GM19328 (cell line): ENCODE results near the gene ESYT2.

Experiments used
- ATAC-seq: cut with Tn5 transposase; IDR thresholded peaks from one replicate; pipeline ENCODE4 v1.9.1; 2021; ENCODE audit warnings: mild to moderate bottlenecking, moderate library complexity; ENCODE audit not compliant: unreplicated experiment

Gene ESYT2

DNA sequence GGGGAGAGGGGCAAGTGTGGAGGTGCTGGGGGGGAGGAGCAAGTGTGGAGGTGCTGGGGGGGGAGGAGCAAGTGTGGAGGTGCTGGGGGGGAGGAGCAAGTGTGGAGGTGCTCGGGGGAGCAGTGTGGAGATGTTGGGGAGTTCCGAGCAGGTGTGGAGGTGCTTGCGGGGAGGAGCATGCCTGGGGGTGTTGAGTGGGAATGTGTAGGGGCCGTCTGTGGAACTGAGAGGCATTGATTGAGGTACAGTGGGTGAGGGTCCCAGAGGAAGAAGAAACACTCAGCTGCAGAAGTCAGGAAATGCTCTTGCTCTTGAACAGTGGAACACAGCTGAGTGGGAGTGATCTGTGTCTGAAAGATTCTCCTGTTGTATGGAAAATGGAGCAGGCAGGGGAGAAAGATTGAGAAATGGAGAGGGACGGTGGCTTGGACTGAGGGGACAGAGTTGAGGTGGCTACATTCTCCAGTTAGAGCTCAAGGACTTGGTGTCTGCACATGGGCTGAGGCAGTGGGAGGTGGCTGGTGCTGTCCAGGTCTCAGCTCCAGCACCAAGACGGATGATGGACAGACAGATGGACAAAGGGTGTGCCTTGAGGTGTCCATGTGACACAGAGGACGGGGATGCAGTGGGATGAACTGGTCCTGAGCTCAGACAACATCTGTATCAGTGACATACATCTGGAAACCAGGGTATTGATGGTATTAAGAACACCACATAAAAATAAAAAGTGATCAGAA, 99.5 kb downstream of the ESYT2 start:
- ATAC-seq, result no peak

GRCh38 chr7:158728911-158729645, 100.2 kb downstream of the ESYT2 start:
- ATAC-seq, result no peak

DNA sequence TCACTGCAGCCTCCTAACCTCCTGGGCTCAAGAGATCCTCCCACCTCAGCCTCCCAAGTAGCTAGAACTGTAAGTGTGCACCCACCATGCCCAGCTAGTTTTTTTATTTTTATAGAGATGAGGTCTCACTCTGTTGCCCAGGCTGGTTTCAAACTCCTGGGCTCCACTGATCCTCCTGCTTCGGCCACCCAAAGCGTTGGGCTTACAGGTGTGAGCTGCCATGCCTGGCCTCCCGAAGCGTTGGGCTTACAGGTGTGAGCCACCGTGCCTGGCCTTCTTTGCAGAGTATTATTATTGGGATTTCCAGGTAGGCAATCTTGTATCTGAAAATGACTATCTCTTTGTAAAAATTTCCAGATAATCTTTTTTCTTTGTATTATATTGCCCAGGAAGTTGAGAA, 101.6 kb downstream of the ESYT2 start:
- ATAC-seq, result no peak

GRCh38 chr7:158726277-158726807, 103.0 kb downstream of the ESYT2 start:
- no peak for ATAC-seq

- no peak for ATAC-seq
Observed at GRCh38 chr7:158725506-158725800, 103.9 kb downstream of the ESYT2 start.

- ATAC-seq, result no peak
Observed at GRCh38 chr7:158724658-158725505, 104.4 kb downstream of the ESYT2 start.

GRCh38 chr7:158723714-158724385, 105.5 kb downstream of the ESYT2 start:
- ATAC-seq, result no peak

DNA sequence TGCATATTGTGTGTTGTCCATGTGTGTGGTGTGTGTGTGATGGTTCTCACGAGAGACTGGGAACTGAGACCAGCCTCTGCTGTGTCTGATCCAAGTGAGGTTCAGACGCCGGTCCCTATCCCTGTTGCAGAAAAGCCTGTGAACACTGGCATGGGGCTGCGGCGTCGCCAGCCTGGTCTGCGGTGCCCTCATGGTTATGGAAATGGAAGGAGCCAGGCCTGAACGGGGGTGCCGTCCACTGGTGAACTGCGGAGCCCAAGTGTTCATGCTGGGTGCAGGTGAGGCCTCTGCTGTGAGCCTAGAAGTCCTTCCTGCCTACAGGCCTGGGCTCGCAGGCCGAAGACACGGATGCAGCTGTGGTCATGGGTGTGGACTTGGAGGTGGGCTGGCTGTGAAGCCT, 106.0 kb downstream of the ESYT2 start:
- ATAC-seq, result no peak

DNA sequence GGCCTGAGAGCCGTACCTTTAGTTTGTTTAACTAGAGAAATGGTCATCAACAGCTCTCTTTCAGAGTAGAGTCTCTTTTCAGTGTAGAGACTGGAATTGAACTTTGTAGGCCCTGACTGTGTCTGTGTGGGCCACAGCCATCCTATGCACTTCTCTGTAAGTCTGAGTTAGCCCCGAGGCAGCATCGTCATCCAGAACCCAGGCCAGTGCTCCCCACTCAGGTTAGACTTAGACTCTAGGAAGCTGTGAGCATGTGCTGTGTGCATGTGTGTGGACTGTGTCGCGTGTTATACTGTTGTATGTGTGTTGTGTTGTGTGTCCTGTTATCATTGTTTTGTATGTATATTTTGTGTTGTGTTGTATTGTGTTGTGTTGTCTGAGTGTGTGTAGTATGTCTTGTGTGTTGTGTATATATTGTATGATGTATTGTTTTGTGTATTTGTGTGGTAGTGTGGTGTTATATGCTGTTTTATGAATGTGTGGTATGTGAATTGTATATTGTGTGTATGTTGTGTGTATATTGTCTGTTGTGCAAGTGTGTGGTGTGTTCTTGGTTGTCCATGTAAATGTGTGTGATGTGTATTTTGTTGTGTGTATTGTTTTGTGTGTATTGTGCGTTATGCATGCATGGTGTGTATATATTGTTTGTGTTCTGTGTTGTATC, 106.6 kb downstream of the ESYT2 start:
- ATAC-seq, result no peak

DNA sequence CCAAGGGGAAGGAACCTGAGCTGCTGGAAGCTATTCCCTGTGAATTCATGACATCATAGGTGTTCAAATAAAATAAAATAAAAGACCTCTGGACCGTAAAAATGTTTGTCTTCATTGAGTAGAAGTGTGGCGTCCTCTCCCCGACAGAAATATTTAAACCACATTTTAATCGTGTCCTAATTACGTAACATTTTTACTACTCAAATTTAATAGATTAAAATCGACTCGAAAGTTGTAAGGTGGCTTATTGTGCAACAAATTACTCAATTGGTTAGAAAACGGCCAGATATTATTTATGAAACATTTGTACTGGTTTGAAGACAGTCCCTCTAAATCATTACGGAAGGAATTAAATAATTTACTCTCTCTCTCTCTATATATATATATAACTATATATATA, 109.2 kb downstream of the ESYT2 start:
- no peak for ATAC-seq

DNA sequence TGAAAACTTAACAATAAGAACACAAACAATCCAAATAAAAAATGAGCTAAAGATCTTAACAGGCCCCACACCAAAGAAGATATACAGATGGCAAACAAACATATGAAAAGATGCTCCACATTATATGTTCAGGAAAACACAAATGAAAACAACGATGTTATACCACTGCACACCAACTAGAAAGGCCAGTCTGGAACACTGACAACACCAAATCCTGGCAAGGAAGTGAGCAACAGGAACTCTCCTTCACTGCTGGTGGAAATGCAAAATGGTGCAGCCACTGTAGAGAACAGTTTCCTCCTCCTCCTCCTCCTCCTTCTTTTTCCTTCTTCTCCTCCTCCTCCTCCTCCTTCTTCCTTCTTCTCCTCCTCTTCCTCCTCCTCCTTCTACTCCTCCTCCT, 112.5 kb downstream of the ESYT2 start:
- no peak for ATAC-seq

DNA sequence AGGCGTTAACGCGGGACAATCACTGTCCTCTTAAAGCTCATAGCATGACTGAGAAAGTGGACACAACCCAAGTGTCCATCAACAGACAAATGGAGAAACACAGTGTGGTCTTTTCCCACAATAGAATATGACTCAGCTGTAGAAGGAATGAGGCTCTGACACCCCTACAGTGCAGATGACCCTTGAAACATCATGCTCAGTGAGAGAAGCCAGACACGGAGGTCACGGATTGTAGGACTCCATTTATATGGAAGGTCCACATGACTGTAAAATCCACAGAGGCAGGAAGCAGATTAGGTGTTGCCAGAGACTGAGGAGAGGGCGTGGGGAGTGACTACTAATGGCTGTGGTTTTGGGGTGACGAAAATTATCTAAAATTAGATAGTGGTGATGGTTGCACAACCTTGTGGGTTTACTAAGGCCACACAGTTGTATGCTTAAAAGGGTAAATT, 118.6 kb downstream of the ESYT2 start:
- no peak for ATAC-seq

DNA sequence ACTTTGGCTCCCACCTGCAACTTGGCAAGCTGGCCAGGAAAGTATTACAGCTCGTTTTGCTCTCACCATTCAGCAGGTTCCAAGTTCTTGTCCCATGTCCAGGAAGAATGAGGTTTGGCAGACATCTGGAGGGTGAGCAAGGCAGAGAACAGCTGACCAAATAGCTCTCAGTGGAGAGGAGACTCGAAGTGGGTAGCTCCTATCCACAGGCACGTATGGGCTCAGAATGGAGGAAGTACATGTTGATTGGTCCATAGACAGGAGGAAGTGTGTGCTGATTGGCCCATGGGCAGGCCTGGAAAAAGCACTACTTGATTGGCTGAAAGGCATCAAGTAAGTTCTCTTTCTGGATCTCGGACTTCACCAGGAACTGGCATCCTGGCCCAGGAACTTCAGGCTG, 121.7 kb downstream of the ESYT2 start:
- ATAC-seq, result no peak

GRCh38 chr7:158706710-158707590, 122.4 kb downstream of the ESYT2 start:
- no peak for ATAC-seq

- ATAC-seq, result no peak
Observed at GRCh38 chr7:158706273-158706704, 123.0 kb downstream of the ESYT2 start.

DNA sequence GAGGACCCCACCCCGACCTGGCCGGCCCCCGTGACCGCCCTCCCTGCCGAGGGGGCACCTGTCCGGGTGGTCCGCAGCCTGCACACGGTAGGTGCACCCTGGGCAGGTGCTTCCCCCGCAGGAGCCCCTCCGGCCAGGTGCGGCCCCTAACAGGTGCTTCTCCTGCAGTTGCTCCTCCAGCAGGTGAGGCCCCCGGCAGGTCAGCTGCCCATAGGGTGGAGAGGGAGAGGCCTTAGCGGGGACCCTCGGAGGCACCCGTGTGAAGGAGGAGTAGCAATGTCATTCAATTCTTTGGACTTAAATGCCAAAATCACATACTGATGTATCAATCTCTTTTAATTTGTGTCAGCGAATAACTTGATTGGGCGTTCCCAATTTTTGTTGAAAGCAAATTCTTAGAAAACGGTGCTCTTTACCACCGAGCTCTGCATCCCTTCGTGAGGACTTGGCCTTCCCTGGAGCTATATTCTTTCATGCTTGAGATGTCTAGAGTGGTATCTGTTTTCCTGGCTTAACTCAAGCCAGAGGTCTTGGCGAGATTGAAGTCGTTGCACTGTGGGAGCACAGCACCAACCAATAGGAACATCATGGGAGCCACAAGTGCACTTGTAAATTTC, 124.0 kb downstream of the ESYT2 start:
- no peak for ATAC-seq

- ATAC-seq, result peak; percentile 98
Observed at GRCh38 chr7:158704524-158705233, 124.6 kb downstream of the ESYT2 start, which contains the start of gene NCAPG2. Gene NCAPG2 (minus strand): TSS chr7:158704804. CDS start chr7:158701899, 2,905 bp downstream.
